ENCODE measurements around the gene TTC1.
"Not testable (repeated sequence)": the region's sequence is repeated elsewhere in the genome, so short reads cannot be mapped to it uniquely, and the experiment has no call there.

TTC1 gene

DNA sequence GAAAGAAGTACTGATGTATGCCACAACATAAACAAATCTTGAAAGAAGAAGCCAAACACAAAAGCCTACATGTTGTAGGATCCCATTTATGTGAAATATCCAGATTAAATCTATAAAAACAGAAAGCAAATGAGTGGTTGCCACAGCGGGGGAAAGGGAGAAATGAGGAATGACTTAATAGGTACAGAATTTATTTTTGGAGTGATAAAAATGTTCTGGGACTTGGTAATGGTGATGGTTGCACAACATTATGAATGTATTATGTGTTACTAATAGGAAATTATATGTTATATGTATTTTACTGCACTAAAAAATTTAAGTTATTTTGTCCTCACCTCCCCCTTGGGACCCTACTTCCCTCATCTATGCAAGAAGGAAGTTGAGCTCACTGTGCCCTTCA is 16.4 kb upstream of the TTC1 start:
- DNase-seq, result no peak
- in situ Hi-C loops (cut with HindIII; ENCODE audit: low pct_ligation_motif_present, low pct_unique_long_range_greater_than_20kb, low sequenced_read_pairs), result no loop called here

- in situ Hi-C loops (cut with HindIII; ENCODE audit: low pct_ligation_motif_present, low pct_unique_long_range_greater_than_20kb, low sequenced_read_pairs), result no loop called here
- no peak for DNase-seq
Measured at GRCh38 chr5:159993194-159993593, 15.7 kb upstream of the TTC1 start.

GRCh38 chr5:159995907-159996306 is 13.0 kb upstream of the TTC1 start:
- DNase-seq, result no peak
- in situ Hi-C loops (cut with HindIII; ENCODE audit: low pct_ligation_motif_present, low pct_unique_long_range_greater_than_20kb, low sequenced_read_pairs), result no loop called here

GRCh38 chr5:160001457-160001856 is 7.5 kb upstream of the TTC1 start:
- in situ Hi-C loops (cut with HindIII; ENCODE audit: low pct_ligation_motif_present, low pct_unique_long_range_greater_than_20kb, low sequenced_read_pairs), result no loop called here
- DNase-seq, result no peak

DNA sequence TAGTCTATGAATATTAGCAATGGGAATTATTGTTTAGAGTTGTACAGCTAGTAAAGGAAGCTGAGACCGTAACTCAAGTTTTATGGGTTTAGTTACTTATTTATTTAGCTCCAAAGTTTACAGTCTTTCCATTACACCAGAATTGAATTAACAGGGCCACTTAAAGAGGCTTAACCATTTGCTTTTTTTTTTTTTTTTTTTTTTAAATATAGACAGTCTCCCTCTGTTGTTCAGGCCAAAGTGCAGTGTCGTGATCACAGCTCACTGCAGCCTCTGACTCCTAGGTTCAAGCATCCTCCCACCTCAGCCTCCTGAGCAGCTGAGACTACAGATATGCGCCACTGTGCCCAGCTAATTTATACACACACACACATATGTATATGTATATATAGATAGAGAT is 1.4 kb upstream of the TTC1 start:
- DNase-seq, result no peak
- in situ Hi-C loops (cut with HindIII; ENCODE audit: low pct_ligation_motif_present, low pct_unique_long_range_greater_than_20kb, low sequenced_read_pairs), result no loop called here

DNA sequence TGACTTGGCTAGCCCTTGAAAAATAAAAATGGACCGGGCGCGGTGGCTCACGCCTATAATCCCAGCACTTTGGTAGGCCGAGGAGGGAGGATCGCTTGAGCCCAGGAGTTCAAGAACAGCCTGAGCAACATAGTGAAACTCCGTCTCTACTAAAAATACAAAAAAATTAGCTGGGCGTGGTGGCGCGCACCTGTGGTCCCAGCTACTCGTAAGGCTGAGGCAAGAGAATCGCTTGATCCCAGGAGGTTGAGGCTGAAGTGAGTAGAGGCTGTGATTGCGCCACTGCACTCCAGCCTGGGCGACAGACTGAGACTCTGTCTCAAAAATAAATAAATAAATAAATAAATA is 436 bp upstream of the TTC1 start:
- in situ Hi-C loops (cut with HindIII; ENCODE audit: low pct_ligation_motif_present, low pct_unique_long_range_greater_than_20kb, low sequenced_read_pairs); DNase-seq: not testable (repeated sequence)

- in situ Hi-C loops (cut with HindIII; ENCODE audit: low pct_ligation_motif_present, low pct_unique_long_range_greater_than_20kb, low sequenced_read_pairs), result no loop called here
- DNase-seq, result peak; percentile 0
Measured at GRCh38 chr5:160009591-160009989, 651 bp downstream of the TTC1 start.

DNA sequence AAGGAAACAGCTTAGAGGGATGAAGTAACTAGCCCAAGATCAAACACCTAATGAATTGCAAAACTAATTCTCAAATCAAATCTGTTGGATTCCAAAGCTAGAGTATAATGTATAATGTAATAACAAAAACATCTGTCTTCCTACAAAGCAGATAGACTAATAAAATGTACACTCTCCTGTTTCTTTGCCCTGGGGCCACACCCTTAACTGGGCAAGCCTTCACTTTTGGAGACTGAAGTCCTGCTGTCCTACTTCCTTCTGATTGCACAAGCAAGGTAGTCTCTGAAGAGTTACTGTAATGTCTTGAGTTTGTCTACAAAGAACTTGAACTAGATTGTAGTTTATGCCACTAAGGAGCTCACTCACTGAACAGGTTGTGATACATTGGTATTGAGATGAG is 2.5 kb downstream of the TTC1 start:
- in situ Hi-C loops (cut with HindIII; ENCODE audit: low pct_ligation_motif_present, low pct_unique_long_range_greater_than_20kb, low sequenced_read_pairs), result no loop called here
- no peak for DNase-seq

DNA sequence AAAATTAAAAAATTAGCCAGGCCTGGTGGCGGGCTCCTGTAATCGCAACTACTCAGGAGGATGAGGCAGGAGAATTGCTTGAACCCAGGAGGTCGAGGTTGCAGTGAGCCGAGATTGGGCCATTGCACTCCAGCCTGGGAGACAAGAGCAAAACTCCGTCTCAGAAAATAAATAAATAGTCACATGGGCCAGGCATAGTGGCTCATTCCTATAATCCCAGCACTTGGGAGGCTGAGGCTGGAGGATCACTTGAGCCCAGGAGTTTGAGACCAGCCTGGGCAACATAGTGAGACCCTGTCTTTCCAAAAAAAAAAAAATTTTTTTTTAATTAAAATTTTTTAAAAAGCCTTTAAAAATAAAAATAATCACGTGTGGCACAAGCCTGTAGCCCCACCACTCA is 5.3 kb downstream of the TTC1 start:
- in situ Hi-C loops (cut with HindIII; ENCODE audit: low pct_ligation_motif_present, low pct_unique_long_range_greater_than_20kb, low sequenced_read_pairs); DNase-seq: not testable (repeated sequence)

DNA sequence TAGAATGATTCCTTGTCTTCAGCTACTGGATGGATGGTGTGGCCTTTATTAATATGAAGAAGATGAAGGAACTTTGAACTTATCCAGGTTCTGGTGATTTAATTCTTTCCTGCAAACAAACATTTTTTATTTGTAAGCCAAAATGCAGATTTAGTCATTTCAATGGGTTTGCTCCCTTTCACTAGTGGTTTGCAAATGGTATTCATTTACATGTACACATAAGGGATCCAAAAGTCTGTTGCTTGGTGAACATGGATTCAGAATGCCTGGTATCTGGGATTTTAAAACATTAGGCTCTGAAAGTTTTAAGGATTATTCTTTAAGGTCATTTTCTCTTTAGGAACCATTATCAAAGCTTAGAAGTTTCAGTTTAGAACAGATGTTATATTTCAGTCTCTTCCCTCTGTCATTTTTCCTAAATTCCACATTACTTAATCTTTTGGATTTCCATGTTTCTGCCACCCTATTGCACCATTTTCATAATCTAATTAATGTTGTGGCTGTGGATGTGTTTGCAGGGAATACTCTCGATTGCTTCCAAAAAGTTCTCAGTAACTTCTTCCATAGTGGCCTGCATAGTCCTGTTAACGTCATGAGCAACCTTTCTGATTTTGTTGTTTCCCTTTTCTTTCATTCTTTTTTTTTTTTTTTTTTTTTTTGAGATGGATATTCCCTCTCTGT is 10.1 kb downstream of the TTC1 start:
- DNase-seq, result no peak
- in situ Hi-C loops (cut with HindIII; ENCODE audit: low pct_ligation_motif_present, low pct_unique_long_range_greater_than_20kb, low sequenced_read_pairs), result no loop called here

DNA sequence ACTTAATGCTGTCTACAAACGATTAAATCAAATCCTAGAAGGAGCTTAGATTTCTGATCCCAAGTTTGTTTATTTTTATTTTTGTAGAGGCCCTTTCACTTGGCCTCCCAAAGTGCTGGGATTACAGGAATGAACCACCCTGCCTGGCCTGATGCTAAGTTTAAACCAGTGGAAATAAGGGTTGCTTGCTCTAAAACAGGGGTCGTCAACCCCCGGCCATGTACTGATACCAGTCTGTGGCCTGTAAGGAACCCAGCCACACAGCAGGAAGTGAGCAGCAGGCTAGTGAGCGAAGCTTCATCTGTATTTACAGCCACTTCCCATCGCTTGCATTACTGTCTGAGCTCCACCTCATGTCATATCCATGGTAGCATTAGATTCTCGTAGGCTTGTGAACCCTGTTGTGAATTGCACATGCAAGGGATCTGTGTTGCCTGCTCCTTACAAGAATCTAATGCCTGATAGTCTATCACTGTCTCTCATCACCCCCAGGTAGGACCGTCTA is 11.4 kb downstream of the TTC1 start:
- in situ Hi-C loops (cut with HindIII; ENCODE audit: low pct_ligation_motif_present, low pct_unique_long_range_greater_than_20kb, low sequenced_read_pairs), result no loop called here
- DNase-seq, result no peak

DNA sequence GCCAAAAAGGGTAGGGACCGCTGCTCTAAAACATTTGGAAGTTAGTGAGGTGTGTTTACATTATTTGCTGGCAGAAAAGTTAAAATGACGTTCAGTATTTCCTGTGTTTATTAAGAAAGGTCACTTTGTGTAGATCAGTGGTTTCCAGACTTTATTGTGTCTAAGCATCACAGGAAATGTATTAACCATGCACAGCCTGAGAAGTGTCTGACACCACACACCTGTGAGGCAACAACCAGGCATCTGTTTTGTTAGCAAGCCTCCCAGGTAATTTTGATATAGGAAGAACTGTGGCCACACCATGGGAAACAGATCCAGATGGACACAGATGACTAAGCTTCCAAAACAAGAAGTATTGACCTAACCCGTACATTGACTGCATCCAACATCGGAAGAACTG is 12.0 kb downstream of the TTC1 start:
- DNase-seq, result no peak
- in situ Hi-C loops (cut with HindIII; ENCODE audit: low pct_ligation_motif_present, low pct_unique_long_range_greater_than_20kb, low sequenced_read_pairs), result no loop called here

GRCh38 chr5:160021831-160022446 is 13.0 kb downstream of the TTC1 start:
- in situ Hi-C loops (cut with HindIII; ENCODE audit: low pct_ligation_motif_present, low pct_unique_long_range_greater_than_20kb, low sequenced_read_pairs), result no loop called here
- peak; percentile 64 for DNase-seq

- in situ Hi-C loops (cut with HindIII; ENCODE audit: low pct_ligation_motif_present, low pct_unique_long_range_greater_than_20kb, low sequenced_read_pairs), result no loop called here
Measured at GRCh38 chr5:160023007-160023907, 14.3 kb downstream of the TTC1 start.

GRCh38 chr5:160023908-160024630 is 15.1 kb downstream of the TTC1 start:
- no peak for DNase-seq
- in situ Hi-C loops (cut with HindIII; ENCODE audit: low pct_ligation_motif_present, low pct_unique_long_range_greater_than_20kb, low sequenced_read_pairs), result no loop called here

More at GRCh38 chr5:160023007-160023907, 14.3 kb downstream of the TTC1 start:
- no peak for DNase-seq

- no peak for DNase-seq
Measured at GRCh38 chr5:160029004-160029403, 20.1 kb downstream of the TTC1 start.

DNA sequence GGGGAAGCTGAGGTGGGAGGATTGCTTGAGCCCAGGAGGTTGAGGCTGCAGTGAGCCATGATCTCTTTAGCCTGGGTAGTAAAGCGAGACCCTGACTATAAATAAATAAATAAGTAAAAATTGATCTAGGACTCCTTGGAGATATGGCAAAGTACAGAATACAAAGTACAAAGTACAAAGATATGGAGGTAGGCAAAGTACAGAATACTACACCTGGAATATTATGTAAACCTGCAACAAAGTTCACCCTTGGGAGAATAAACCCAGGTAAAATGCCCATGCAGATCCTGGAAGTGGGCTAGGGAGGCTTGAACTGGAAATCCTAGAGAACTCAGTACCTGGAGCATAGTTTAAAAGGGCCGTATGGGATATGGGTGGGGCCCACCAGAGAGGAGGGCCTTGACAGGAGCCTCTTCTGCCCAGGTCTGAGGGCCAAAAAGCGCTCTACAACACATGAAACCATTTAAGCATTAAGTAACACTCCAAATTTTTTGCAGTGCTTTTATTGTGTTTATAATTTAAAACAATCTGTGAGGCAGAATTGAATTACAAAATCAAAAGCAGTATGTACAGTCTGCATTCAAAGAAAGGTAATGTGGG is 20.7 kb downstream of the TTC1 start:
- in situ Hi-C loops (cut with HindIII; ENCODE audit: low pct_ligation_motif_present, low pct_unique_long_range_greater_than_20kb, low sequenced_read_pairs), result no loop called here
- DNase-seq, result no peak

More at GRCh38 chr5:160029004-160029403, 20.1 kb downstream of the TTC1 start:
- in situ Hi-C loops (cut with HindIII; ENCODE audit: low pct_ligation_motif_present, low pct_unique_long_range_greater_than_20kb, low sequenced_read_pairs), result no loop called here

DNA sequence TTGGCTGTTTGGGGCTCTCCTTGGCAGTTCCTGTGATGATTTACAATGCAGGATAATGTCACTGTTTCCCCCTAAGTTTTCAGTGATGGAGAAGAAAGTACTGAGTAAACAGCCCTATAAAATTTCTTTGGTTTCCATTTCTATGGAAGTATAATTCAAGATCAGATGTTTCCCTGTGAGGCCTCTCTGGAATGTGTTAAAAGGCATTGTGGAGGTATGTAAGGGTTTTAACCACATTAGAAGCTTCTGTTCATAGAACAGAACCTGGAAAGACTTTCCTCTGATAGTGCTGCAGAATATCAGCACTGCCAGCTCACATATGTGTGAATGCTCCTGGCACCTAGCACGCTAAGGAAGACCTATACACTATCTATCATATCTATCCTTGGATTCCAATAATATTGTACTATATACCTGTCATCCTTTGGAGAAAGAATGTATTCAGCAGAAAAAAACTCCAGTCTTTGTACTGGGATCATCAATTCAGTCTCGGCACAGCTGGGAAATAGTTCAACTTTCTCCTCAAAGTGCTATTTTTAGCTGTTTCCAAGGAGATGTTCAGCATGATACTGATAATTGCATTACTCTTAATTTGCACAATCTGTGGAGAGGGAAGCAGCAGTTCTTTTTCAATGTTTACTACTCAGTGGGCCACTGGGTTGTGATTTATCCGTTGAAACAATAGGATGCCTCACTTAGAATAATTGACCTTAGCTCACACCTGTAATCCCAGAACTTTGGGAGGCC is 21.9 kb downstream of the TTC1 start:
- DNase-seq, result no peak
- in situ Hi-C loops (cut with HindIII; ENCODE audit: low pct_ligation_motif_present, low pct_unique_long_range_greater_than_20kb, low sequenced_read_pairs), result no loop called here
